Dermis blood vessel endothelial cell (primary cell): Measurements from ENCODE around the gene P2RX1. TPM values are rescaled to one million over a fixed set of nuclear protein-coding genes. Genes with fewer than 3 reads are reported as not detected.

Experiments used
- DNase-seq: peaks from one replicate; pipeline ENCODE4 v3.0.0; 2010
- total RNA-seq: library from RNA; depleted of rRNA; stranded (reverse); fragments of >200 nt; gene quantifications from 2 replicates; pipeline ENCODE4 v1.2.3, GENCODE V29; 2014

Gene P2RX1
- total RNA-seq, 1 donor from 2014 or later = not detected

- DNase-seq = no peak
Observed at GRCh38 chr17:3852561-3852960, 63.7 kb downstream of the P2RX1 start.

- no peak for DNase-seq
Observed at GRCh38 chr17:3851461-3852100, 64.7 kb downstream of the P2RX1 start.

DNA sequence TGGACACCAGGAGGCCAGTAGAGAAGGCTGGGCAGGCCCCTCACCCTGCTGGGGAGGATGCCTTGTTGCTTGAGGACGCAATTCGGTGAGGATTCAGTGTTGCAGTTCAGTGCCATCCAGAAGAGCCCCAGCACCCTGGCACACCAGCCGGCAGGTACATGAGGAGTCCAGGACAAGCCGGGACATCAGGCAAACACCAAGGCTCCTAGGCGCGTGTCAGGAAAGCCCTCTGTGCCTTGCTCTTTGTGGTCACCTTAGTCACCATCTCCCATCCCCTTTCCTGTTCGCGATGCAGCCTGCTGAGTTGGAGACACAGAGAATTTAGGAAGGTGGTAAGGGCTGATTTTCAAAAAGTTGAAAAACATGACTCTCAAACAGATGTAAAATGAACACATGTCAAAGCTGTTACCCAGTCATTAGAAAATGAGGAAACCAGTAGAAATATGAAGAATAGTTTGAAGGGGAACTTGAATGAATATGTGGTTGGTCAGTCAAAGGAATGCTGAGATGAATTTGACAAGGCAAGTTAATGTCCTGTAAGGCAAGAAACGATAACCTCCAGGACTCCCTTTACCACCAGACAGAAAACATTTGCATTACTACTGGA is 67.9 kb downstream of the P2RX1 start:
- DNase-seq = no peak

GRCh38 chr17:3847165-3847670 is 69.0 kb downstream of the P2RX1 start:
- DNase-seq = no peak

Other genes with a start within 250 kb of the P2RX1 start
- 224 and 238 TPM in 2 replicates for gene TAX1BP3, start 247.9 kb downstream of the P2RX1 start, total RNA-seq
- gene EMC6, start 247.7 kb downstream of the P2RX1 start, total RNA-seq = 11.4 and 14.6 TPM in 2 replicates
- 0.23 and 0.51 TPM in 2 replicates for gene P2RX5, start 220.3 kb downstream of the P2RX1 start, total RNA-seq
- 4.3 and 14.3 TPM in 2 replicates for gene HASPIN, start 192.6 kb downstream of the P2RX1 start, total RNA-seq
- 7.3 and 15.7 TPM in 2 replicates for gene ITGAE, start 115.3 kb downstream of the P2RX1 start, total RNA-seq
- 20.9 and 23.8 TPM in 2 replicates for gene NCBP3, start 70.2 kb downstream of the P2RX1 start, total RNA-seq
- gene CAMKK1, start 23.4 kb downstream of the P2RX1 start, total RNA-seq = 0.79 and 2.2 TPM in 2 replicates
- 0.23 TPM in 1 of 2 replicates, not detected in the other for gene ATP2A3, start 48.0 kb upstream of the P2RX1 start, total RNA-seq
- 43.9 and 59.2 TPM in 2 replicates for gene ZZEF1, start 226.6 kb upstream of the P2RX1 start, total RNA-seq
- gene CYB5D2, start 226.7 kb upstream of the P2RX1 start, total RNA-seq = 41.7 and 51.7 TPM in 2 replicates